GM12873 (cell line): ENCODE measurements around the gene ASMTL.

Experiments used
- TF ChIP-seq, protein P1 (sequence below): IDR thresholded peaks from 2 replicates; pipeline ENCODE4 v1.5.1; 2012; ENCODE audit warnings: low read depth, mild to moderate bottlenecking, moderate library complexity, low read length, control low read depth; ENCODE audit not compliant: insufficient read depth; ENCODE audit errors: missing control alignments

The ASMTL gene

DNA sequence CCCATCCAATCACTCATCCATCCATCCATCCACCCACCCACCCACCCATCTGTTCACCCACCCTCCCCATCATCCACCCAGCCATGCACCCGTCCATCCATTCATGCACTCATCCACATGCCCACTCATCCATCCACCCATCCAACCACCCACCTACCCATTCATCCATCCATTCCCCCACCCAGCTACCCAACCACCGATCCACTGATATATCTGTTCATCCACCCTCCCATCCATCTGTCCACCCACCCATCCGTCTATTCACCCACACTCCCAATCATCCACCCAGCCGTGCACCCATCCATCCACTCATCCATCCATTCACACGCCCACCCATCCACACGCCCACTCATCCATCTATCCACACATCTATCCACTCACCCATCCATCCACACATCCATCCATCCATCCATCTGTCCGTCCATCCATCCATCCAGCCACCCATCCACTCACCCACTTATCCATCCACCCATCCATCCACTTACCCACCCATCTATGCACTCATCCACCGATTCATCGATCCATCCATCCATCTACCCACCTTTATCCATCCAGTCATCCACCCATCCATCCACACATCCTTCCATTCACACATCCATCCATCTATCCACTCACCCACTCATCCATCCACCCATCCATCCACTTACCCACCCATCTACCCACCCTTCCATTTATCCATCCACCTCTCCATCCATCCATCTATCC is 28.4 kb downstream of the ASMTL start:
- TF ChIP-seq, protein P1, sequence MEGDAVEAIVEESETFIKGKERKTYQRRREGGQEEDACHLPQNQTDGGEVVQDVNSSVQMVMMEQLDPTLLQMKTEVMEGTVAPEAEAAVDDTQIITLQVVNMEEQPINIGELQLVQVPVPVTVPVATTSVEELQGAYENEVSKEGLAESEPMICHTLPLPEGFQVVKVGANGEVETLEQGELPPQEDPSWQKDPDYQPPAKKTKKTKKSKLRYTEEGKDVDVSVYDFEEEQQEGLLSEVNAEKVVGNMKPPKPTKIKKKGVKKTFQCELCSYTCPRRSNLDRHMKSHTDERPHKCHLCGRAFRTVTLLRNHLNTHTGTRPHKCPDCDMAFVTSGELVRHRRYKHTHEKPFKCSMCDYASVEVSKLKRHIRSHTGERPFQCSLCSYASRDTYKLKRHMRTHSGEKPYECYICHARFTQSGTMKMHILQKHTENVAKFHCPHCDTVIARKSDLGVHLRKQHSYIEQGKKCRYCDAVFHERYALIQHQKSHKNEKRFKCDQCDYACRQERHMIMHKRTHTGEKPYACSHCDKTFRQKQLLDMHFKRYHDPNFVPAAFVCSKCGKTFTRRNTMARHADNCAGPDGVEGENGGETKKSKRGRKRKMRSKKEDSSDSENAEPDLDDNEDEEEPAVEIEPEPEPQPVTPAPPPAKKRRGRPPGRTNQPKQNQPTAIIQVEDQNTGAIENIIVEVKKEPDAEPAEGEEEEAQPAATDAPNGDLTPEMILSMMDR: no peak

GRCh38 chrX:1423215-1423614 is 29.5 kb downstream of the ASMTL start:
- TF ChIP-seq, protein P1: no peak

DNA sequence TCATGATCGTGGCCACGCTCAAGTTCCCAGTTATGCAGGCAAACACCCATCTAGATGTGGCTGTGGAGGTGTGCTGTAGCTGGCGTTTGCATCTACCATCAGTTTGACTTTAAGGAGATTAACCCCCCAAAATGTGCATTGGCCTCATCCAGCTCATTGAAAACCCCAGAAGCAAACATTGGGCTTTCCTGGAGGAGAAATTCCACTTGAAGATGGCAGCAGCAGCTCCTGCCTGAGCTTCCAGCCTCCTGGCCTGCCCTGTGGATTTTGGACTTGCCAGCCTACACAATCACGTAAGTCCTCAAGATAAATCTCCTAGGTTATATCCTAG is 30.6 kb downstream of the ASMTL start:
- TF ChIP-seq, protein P1: no peak

- TF ChIP-seq, protein P1: no peak
These were observed 31.1 kb downstream of the ASMTL start for GRCh38 chrX:1421433-1422134.

DNA sequence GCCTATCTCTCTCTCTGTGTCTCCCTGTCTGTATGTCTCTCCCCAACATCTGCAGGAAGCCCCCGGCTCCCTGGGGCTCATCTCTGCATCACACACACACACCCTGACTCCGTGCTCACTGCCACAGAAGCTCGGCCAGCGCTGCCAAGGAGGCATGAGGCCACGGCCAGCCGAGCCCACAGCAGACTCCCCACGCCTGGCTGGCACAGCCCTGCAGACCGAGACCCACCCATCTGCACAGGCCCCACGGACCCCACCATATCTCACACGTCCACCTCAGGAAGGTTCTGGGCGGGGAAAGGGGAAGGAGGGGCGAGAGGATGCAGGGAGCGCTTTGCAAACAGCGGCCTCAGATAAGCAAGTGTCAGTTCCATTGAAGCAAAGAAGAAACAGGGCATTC is 32.3 kb downstream of the ASMTL start:
- TF ChIP-seq, protein P1: no peak

- TF ChIP-seq, protein P1: no peak
These were observed 33.0 kb downstream of the ASMTL start for GRCh38 chrX:1419545-1420355.
